GM19025 (cell line): ENCODE measurements around the gene PLCXD3.

Experiments
- ATAC-seq: cut with Tn5 transposase; IDR thresholded peaks from one replicate; pipeline ENCODE4 v1.9.1; 2021; ENCODE audit warnings: mild to moderate bottlenecking, low read depth, moderate library complexity; ENCODE audit not compliant: unreplicated experiment

The PLCXD3 gene

GRCh38 chr5:41418220-41419031 lies 92.0 kb downstream of the PLCXD3 start:
- no peak for ATAC-seq

- no peak for ATAC-seq
These were observed 94.1 kb downstream of the PLCXD3 start for GRCh38 chr5:41416336-41416735.

- no peak for ATAC-seq
These were observed 95.2 kb downstream of the PLCXD3 start for GRCh38 chr5:41415242-41415641.

GRCh38 chr5:41414598-41414997 lies 95.8 kb downstream of the PLCXD3 start:
- no peak for ATAC-seq

GRCh38 chr5:41413074-41413473 lies 97.3 kb downstream of the PLCXD3 start:
- no peak for ATAC-seq

- ATAC-seq = no peak
These were observed 97.9 kb downstream of the PLCXD3 start for GRCh38 chr5:41412496-41412895.

GRCh38 chr5:41410737-41411136 lies 99.7 kb downstream of the PLCXD3 start:
- no peak for ATAC-seq

GRCh38 chr5:41410307-41410706 lies 100.1 kb downstream of the PLCXD3 start:
- no peak for ATAC-seq

- ATAC-seq = no peak
These were observed 101.5 kb downstream of the PLCXD3 start for GRCh38 chr5:41408676-41409443.

GRCh38 chr5:41406936-41407335 lies 103.5 kb downstream of the PLCXD3 start:
- ATAC-seq = no peak

- ATAC-seq = no peak
These were observed 104.0 kb downstream of the PLCXD3 start for GRCh38 chr5:41406424-41406823.

GRCh38 chr5:41404757-41405156 lies 105.6 kb downstream of the PLCXD3 start:
- ATAC-seq = no peak

- ATAC-seq = no peak
These were observed 106.6 kb downstream of the PLCXD3 start for GRCh38 chr5:41403846-41404245.

- ATAC-seq = no peak
These were observed 107.6 kb downstream of the PLCXD3 start for GRCh38 chr5:41402845-41403244.

- ATAC-seq = no peak
These were observed 110.6 kb downstream of the PLCXD3 start for GRCh38 chr5:41399839-41400238.

GRCh38 chr5:41392016-41392415 lies 118.4 kb downstream of the PLCXD3 start:
- ATAC-seq = no peak

- ATAC-seq = no peak
These were observed 135.8 kb downstream of the PLCXD3 start for GRCh38 chr5:41374631-41375030.

- no peak for ATAC-seq
These were observed 137.2 kb downstream of the PLCXD3 start for GRCh38 chr5:41373230-41373629.

GRCh38 chr5:41371738-41372137 lies 138.7 kb downstream of the PLCXD3 start:
- ATAC-seq = no peak

GRCh38 chr5:41370482-41370881 lies 139.9 kb downstream of the PLCXD3 start:
- no peak for ATAC-seq

- ATAC-seq = no peak
These were observed 140.6 kb downstream of the PLCXD3 start for GRCh38 chr5:41369799-41370198.

- ATAC-seq = no peak
These were observed 142.2 kb downstream of the PLCXD3 start for GRCh38 chr5:41368158-41368557.
